HCT116 (cell line): Measurements from ENCODE around the gene PC. TPM values are rescaled to one million over a fixed set of nuclear protein-coding genes. Genes with fewer than 3 reads are reported as not detected.

ENCODE experiments used
- ATAC-seq: fragments of 200-7000 bp; cut with Tn5 transposase; 2 replicates; pipeline ENCODE4 v1.9.1; 2020; ENCODE audit warnings: mild to moderate bottlenecking, moderate library complexity
- BruUV-seq: library from RNA; stranded (reverse); fragments of 400-500 nt; replicated peaks from 2 replicates; lab custom pipeline; 2021; lab: Mats Ljungman, UMichigan
- CTCF ChIA-PET: fragments of 300-600 bp; sonication (Branson Sonifier 250); formaldehyde crosslinking; loops from one replicate; lab custom pipeline; 2021; ENCODE audit warnings: antibody characterized with exemption; lab: Charles Lee
- POLR2A ChIA-PET: fragments of 300-600, 350-600 bp; sonication (Branson Sonifier 250); formaldehyde crosslinking; loops from one replicate; lab custom pipeline; 2021; ENCODE audit warnings: antibody characterized with exemption; lab: Charles Lee
- RAD21 ChIA-PET, 2 experiments: fragments of 300-600 bp; sonication (Branson Sonifier 250); formaldehyde crosslinking; loops; one replicate each; lab custom pipeline; 2023; ENCODE audit warnings: low total read pairs in 2 of 2; ENCODE audit not compliant: uncharacterized antibody in 2 of 2, unreplicated experiment in 2 of 2, low non-redundant PET in 1 of 2; lab: Charles Lee
- DNase-seq: peaks from one replicate; pipeline ENCODE4 v3.0.0-alpha.2; 2010; ENCODE audit warnings: low read depth, low spot score
- H2AFZ ChIP-seq: fragments of 200-600 bp; shearing (Covaris generic), sonication (generic); 2 replicates; pipeline ENCODE4 v1.6.1; 2017; ENCODE audit warnings: low read depth, mixed run types, mixed read lengths, antibody characterized with exemption, low read length; ENCODE audit not compliant: poor library complexity, severe bottlenecking
- H3K27ac ChIP-seq: 2 replicates; pipeline ENCODE4 v1.5.1; 2012; ENCODE audit warnings: low read depth, low read length
- H3K27me3 ChIP-seq: fragments of 200-600 bp; sonication (generic); 2 replicates; pipeline ENCODE4 v1.6.1; 2016; ENCODE audit warnings: mixed run types, low read length, mixed read lengths; ENCODE audit not compliant: insufficient read depth
- H3K36me3 ChIP-seq, 2 experiments: fragments of 200-500 bp in 1 of 2; fragments of 200-600 bp in 1 of 2; sonication (Bioruptor generic) in 1 of 2; sonication (generic) in 1 of 2; 2 replicates each; pipeline versions ENCODE4 v1.5.1 to v1.6.1; 2014 to 2016; ENCODE audit warnings: low read length in 2 of 2, inconsistent platforms in 1 of 2, mixed read lengths in 1 of 2, mixed run types in 1 of 2; ENCODE audit not compliant: insufficient read depth in 2 of 2, control insufficient read depth in 1 of 2
- H3K4me1 ChIP-seq, 2 experiments: fragments of 200-600 bp in 1 of 2; sonication (generic) in 1 of 2; 2 replicates each; pipeline versions ENCODE4 v1.5.1 to v1.6.1; 2012 to 2017; ENCODE audit warnings: low read length in 2 of 2, inconsistent platforms in 1 of 2, mild to moderate bottlenecking in 1 of 2, mixed read lengths in 1 of 2, mixed run types in 1 of 2, moderate library complexity in 1 of 2; ENCODE audit not compliant: insufficient read depth in 2 of 2, control insufficient read depth in 1 of 2
- H3K4me2 ChIP-seq: fragments of 200-600 bp; sonication (generic); 2 replicates; pipeline ENCODE4 v1.6.1; 2017; ENCODE audit warnings: mixed run types, low read length, mixed read lengths
- H3K4me3 ChIP-seq, 2 experiments: fragments of 200-600 bp in 1 of 2; sonication (generic) in 1 of 2; replicated peaks in 1 of 2; 2 replicates each; pipeline ENCODE4 v1.5.1; 2011 to 2016; ENCODE audit warnings: low read length in 2 of 2, control low read depth in 1 of 2, low read depth in 1 of 2, mild to moderate bottlenecking in 1 of 2, mixed read lengths in 1 of 2, mixed run types in 1 of 2
- H3K79me2 ChIP-seq: fragments of 200-600 bp; sonication (generic); 2 replicates; pipeline ENCODE4 v1.6.1; 2017; ENCODE audit warnings: mild to moderate bottlenecking, mixed run types, low read length, moderate library complexity, mixed read lengths; ENCODE audit not compliant: insufficient read depth
- H3K9ac ChIP-seq: fragments of 200-600 bp; sonication (generic); 2 replicates; pipeline ENCODE4 v1.6.1; 2016; ENCODE audit warnings: low read length, mixed read lengths
- H3K9me2 ChIP-seq: fragments of 200-600 bp; sonication (generic), shearing (Covaris generic); 2 replicates; pipeline ENCODE4 v1.6.1; 2017; ENCODE audit warnings: mixed run types, mild to moderate bottlenecking, moderate library complexity; ENCODE audit not compliant: insufficient read depth
- H3K9me3 ChIP-seq, 2 experiments: fragments of 200-500 bp in 1 of 2; fragments of 200-600 bp in 1 of 2; sonication (Bioruptor generic) in 1 of 2; sonication (generic) in 1 of 2; 2 replicates each; pipeline ENCODE4 v1.6.1; 2014 to 2017; ENCODE audit warnings: low read length in 2 of 2, mixed read lengths in 2 of 2, inconsistent platforms in 1 of 2, low read depth in 1 of 2, mild to moderate bottlenecking in 1 of 2, mixed run types in 1 of 2, moderate library complexity in 1 of 2; ENCODE audit not compliant: control insufficient read depth in 1 of 2, insufficient read depth in 1 of 2
- H4K20me1 ChIP-seq: fragments of 200-600 bp; sonication (generic), shearing (Covaris generic); 2 replicates; pipeline ENCODE4 v1.6.1; 2017; ENCODE audit warnings: mixed run types, mild to moderate bottlenecking, moderate library complexity; ENCODE audit not compliant: insufficient read depth
- CBX3 ChIP-seq: IDR thresholded peaks from 2 replicates; pipeline ENCODE4 v1.6.1; 2012; ENCODE audit warnings: low read depth
- CEBPB ChIP-seq: IDR thresholded peaks from 2 replicates; pipeline ENCODE4 v1.6.1; 2012; ENCODE audit warnings: low read depth
- CTCF ChIP-seq, 3 experiments: fragments of 200-600 bp in 1 of 3; sonication (generic) in 1 of 3; IDR thresholded peaks in 2 of 3; conservative IDR thresholded peaks in 1 of 3; 2 replicates each; pipeline ENCODE4 v1.5.1; 2012 to 2017; ENCODE audit warnings: low read depth in 2 of 3, low read length in 2 of 3, antibody characterized with exemption in 1 of 3, borderline replicate concordance in 1 of 3, control low read depth in 1 of 3, mild to moderate bottlenecking in 1 of 3, mixed read lengths in 1 of 3, mixed run types in 1 of 3, moderate library complexity in 1 of 3; ENCODE audit not compliant: insufficient read depth in 1 of 3
- EGR1 ChIP-seq: IDR thresholded peaks from 2 replicates; pipeline ENCODE4 v1.6.1; 2012; ENCODE audit warnings: low read depth
- EZH2 ChIP-seq: fragments of 200-600 bp; sonication (generic); IDR thresholded peaks from 2 replicates; pipeline ENCODE4 v1.6.1; 2017; ENCODE audit warnings: antibody characterized with exemption, mixed run types
- EZH2phosphoT487 ChIP-seq: fragments of 200-600 bp; IDR thresholded peaks from 2 replicates; pipeline ENCODE4 v1.6.1; 2018; ENCODE audit warnings: antibody characterized with exemption, borderline replicate concordance
- FOSL1 ChIP-seq: IDR thresholded peaks from 2 replicates; pipeline ENCODE4 v1.6.1; 2012; ENCODE audit warnings: low read depth
- JUND ChIP-seq: IDR thresholded peaks from 2 replicates; pipeline ENCODE4 v1.6.1; 2012
- MAX ChIP-seq: IDR thresholded peaks from 2 replicates; pipeline ENCODE4 v1.6.1; 2012
- POLR2A ChIP-seq: IDR thresholded peaks from 2 replicates; pipeline ENCODE4 v1.7.0; 2011; ENCODE audit warnings: borderline replicate concordance; ENCODE audit not compliant: insufficient read depth, insufficient read length; ENCODE audit errors: extremely low read depth
- POLR2AphosphoS5 ChIP-seq: IDR thresholded peaks from 2 replicates; pipeline ENCODE4 v1.6.1; 2011; ENCODE audit warnings: mild to moderate bottlenecking, low read depth, low read length, moderate library complexity
- RAD21 ChIP-seq: IDR thresholded peaks from 2 replicates; pipeline ENCODE4 v1.6.1; 2012; ENCODE audit warnings: low read depth, mild to moderate bottlenecking
- REST ChIP-seq: IDR thresholded peaks from 2 replicates; pipeline ENCODE4 v1.6.1; 2012; ENCODE audit warnings: low read depth
- SIN3A ChIP-seq: IDR thresholded peaks from 2 replicates; pipeline ENCODE4 v1.6.1; 2012; ENCODE audit warnings: low read depth
- SRF ChIP-seq: IDR thresholded peaks from 2 replicates; pipeline ENCODE4 v1.6.1; 2012; ENCODE audit warnings: low read depth
- TCF7L2 ChIP-seq: IDR thresholded peaks from 2 replicates; pipeline ENCODE4 v1.7.0; 2011; ENCODE audit warnings: borderline replicate concordance, inconsistent platforms; ENCODE audit not compliant: insufficient read depth, insufficient read length; ENCODE audit errors: extremely low read depth
- YY1 ChIP-seq: IDR thresholded peaks from 2 replicates; pipeline ENCODE4 v1.6.1; 2011; ENCODE audit warnings: low read length, low read depth, moderate library complexity, mild to moderate bottlenecking; ENCODE audit not compliant: insufficient replicate concordance; ENCODE audit errors: extremely low read depth
- ZFX ChIP-seq: fragments of 450-650 bp; IDR thresholded peaks from 2 replicates; pipeline ENCODE4 v1.6.1; 2017
- ZNF274 ChIP-seq: fragments of 200-500 bp; sonication (Bioruptor generic); IDR thresholded peaks from 2 replicates; pipeline ENCODE4 v1.6.1; 2014; ENCODE audit warnings: mild to moderate bottlenecking, low read depth, low read length, inconsistent platforms
- intact Hi-C: fragments of 100-400 bp; cut with micrococcal nuclease; formaldehyde crosslinking; loops from 2 replicates; pipeline ENCODE4 v1.10.0; 2022
- total RNA-seq: library from RNA; stranded (reverse); gene quantifications from one replicate; pipeline ENCODE4 v1.2.1, GENCODE V29; 2021; ENCODE audit not compliant: unreplicated experiment
- TF ChIP-seq, protein P1 (sequence below): IDR thresholded peaks from 2 replicates; pipeline ENCODE4 v1.6.1; 2012
- TF ChIP-seq, protein P2 (sequence below): IDR thresholded peaks from 2 replicates; pipeline ENCODE4 v1.6.1; 2011; ENCODE audit warnings: mild to moderate bottlenecking, low read length, moderate library complexity; ENCODE audit not compliant: insufficient replicate concordance; ENCODE audit errors: extremely low read depth

The PC gene
- total RNA-seq, 1 experiment from 2014 or later: 24.1 TPM

GRCh38 chr11:66904055-66904454 lies 54.1 kb downstream of the PC start:
- Histone ChIP-seq H4K20me1 (no peaks in the 10 kb centered on the region), H3K36me3 (no peaks in the 10 kb centered on the region), H3K9me2 (no peaks in the 10 kb centered on the region), H3K27ac (peak overlapping the region; percentile 53), H3K79me2 (no peaks in the 10 kb centered on the region), H3K9me3 (no peaks in the 10 kb centered on the region), H3K4me3 (peak overlapping the region in 1 of 2 experiments; percentile 42; a peak in 2 of 4 replicates), H2AFZ (no peak overlapping the region), H3K4me1 (peaks cover 38 to 63% of the 10 kb centered on the region in 2 experiments), H3K9ac (peak overlapping the region; percentile 48), H3K27me3 (no peaks in the 10 kb centered on the region), H3K4me2 (peak overlapping the region; percentile 80)
- ChIA-PET CTCF (no interaction called here), POLR2A (interaction anchor here (1.2 kb wide), 1 partner anchor 19 kb away, joined by 3 read pairs; no protein-coding TSS in a partner anchor), RAD21 (no interaction called here)
- no TSS peak for BruUV-seq
- intact Hi-C loops: no loop called here
- DNase-seq: peak; percentile 23
- ATAC-seq: peak; percentile 72
- TF ChIP-seq ZFX: no peak
- peak; percentile 43; the same call in 1 of the 2 replicates for TF ChIP-seq POLR2AphosphoS5
- no peak for TF ChIP-seq POLR2A
- no peak for TF ChIP-seq CEBPB
- TF ChIP-seq FOSL1: peak; percentile 87
- TF ChIP-seq EGR1: no peak
- TF ChIP-seq, protein P1, sequence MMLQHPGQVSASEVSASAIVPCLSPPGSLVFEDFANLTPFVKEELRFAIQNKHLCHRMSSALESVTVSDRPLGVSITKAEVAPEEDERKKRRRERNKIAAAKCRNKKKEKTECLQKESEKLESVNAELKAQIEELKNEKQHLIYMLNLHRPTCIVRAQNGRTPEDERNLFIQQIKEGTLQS: no peak
- peak; percentile 50; the same call in 1 of the 2 replicates for TF ChIP-seq MAX
- peak; percentile 74 for TF ChIP-seq YY1
- TF ChIP-seq EZH2: no peak
- TF ChIP-seq SIN3A: no peak
- TF ChIP-seq TCF7L2: no peak
- no peak for TF ChIP-seq CTCF (IDR thresholded peaks at IDR 0.05 in 2 of 3, conservative IDR thresholded peaks at IDR 0.05 in 1 of 3; ENCODE audit: borderline replicate concordance in 1 of 3, insufficient read depth in 1 of 3, low read depth in 2 of 3, low read length in 2 of 3)
- peak; percentile 59; the same call in 1 of the 2 replicates for TF ChIP-seq CBX3
- TF ChIP-seq REST: no peak
- TF ChIP-seq ZNF274: no peak
- TF ChIP-seq RAD21: no peak
- TF ChIP-seq, protein P2, sequence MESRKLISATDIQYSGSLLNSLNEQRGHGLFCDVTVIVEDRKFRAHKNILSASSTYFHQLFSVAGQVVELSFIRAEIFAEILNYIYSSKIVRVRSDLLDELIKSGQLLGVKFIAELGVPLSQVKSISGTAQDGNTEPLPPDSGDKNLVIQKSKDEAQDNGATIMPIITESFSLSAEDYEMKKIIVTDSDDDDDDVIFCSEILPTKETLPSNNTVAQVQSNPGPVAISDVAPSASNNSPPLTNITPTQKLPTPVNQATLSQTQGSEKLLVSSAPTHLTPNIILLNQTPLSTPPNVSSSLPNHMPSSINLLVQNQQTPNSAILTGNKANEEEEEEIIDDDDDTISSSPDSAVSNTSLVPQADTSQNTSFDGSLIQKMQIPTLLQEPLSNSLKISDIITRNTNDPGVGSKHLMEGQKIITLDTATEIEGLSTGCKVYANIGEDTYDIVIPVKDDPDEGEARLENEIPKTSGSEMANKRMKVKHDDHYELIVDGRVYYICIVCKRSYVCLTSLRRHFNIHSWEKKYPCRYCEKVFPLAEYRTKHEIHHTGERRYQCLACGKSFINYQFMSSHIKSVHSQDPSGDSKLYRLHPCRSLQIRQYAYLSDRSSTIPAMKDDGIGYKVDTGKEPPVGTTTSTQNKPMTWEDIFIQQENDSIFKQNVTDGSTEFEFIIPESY: no peak
- TF ChIP-seq SRF: no peak
- TF ChIP-seq EZH2phosphoT487: no peak
- peak; percentile 86 for TF ChIP-seq JUND
